ENCODE data around the gene PTPRN2.

PTPRN2 gene

DNA sequence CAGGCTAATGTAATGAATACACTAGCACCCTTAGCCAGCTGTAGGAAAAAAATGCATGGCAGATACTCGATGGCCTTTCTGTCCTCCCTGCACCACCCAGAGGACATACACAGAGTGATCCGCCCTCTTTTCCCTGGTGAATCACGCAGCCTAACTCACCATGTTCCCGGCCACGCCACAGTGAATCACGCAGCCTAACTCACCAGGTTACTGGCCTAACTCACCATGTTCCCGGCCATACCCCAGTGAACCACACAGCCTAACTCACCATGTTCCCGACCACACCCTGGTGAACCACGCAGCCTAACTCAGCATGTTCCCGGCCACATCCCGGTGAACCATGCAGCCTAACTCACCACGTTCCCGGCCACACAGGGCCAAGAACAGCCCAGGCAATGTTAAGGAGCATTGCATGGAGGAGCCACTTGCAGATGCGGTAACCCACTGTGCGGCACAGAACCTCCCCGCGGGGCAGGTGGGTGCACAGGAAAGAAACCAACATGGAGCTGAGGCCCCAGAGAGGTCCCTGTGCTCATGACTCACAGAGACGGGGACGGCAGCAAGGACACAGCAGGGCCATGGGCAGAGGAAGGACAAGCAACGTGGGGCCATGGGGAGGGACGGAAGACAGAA lies 742.3 kb downstream of the PTPRN2 start:
- no peak for DNase-seq (ENCODE audit: low spot score)

DNA sequence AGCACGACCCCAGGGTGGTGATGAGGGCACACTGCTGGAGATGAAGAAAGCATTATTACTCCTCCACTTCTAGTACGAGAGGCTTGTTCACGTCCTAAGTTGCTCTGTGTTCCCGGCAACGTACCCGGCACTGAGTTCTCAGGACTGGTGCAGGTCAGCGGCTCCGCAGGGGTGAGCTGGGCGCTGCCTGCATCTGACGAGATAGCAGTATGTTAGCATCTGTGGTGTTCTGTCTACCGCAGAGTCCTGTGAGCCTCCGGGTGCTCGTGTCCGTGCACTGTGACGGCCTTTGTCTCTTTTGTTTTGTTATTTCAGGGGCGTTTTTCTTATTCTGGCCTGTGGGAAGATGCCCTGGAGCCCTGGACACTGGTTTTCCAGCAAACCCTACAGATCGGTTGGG lies 743.0 kb downstream of the PTPRN2 start:
- DNase-seq (ENCODE audit: low spot score) = no peak

DNA sequence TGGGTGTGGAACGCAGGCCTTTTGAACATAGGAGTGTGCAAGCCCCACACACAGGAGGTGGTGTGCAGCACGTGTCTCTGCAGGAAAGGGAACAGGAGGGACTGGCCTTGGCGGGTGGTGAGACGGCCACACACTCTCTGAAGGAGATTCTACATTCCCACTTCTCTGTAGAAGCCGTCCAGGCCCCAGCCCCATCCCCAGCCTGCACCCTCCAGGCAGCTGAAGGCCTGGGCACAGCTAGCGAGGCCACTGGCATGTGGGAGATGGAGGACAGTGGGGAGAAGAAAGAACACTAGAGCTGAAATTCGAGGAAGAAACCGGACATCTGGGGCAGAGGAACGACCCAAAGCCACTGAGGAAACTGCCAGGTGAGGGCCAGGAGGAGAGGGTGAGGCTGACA lies 743.5 kb downstream of the PTPRN2 start:
- no peak for DNase-seq (ENCODE audit: low spot score)

DNA sequence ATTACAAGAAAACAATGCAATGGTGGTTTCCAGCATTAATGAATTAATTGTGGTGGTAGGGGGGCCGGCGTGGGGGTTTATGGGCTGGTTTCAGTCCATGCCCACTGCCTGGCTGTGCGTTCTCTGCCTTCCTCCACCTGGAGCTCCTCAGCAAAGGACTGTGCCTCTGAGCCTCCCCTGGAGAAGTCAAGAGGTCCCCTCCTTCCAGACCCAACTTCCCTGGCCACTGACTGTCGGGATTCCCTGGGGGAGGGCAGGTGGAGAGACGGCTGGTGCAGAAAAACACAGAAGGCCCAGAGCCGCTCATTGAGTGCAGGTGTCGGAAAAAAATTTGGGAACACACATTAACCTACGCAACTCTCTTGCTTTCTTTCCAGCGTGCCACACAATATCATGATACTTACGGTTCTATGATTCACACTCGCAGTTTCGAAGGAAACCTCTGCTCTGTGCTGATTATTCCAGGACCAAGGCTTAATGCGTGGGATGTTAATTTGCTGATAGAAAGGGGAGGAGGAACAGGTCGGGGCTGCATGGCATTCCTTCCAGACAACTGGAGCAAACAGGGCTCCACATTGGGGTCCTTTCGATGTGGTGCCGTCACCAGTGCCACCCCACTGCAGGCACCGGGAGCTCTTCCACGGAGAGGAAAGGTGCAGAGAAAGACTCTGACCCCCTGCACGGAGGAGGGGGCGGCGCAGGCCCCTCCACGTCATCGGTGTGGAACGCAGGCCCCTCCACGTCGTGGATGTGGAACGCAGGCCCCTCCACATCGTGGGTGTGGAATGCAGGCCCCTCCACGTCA lies 744.1 kb downstream of the PTPRN2 start:
- DNase-seq (ENCODE audit: low spot score) = no peak

DNA sequence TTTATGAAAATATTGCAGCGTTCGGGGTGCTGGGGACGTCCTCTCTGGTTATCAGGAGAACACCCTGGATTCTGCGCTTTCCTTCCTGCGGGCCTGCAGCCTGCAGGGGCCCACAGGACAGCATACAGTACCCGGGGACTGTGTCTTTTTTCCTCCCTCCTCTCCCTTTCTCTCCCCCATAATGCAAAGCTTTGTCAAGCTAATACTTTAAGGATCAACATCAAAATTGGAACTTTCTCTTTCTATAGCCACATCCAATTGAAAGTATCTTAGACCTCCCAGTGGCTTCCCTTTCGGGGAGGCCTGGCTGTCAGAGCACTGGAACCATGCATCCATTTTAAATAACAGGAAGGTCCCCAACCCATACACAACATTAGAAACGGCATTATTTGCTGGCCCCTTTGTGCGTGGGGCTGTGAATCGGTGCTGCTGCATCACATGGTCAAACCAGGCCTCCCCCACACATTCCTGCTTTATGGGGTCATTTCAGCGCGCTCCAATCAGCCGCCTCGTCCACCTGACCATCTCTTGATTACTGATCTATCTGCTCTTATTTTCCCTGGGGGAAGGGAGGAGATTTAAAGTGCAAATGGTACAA lies 745.8 kb downstream of the PTPRN2 start:
- no peak for DNase-seq (ENCODE audit: low spot score)

DNA sequence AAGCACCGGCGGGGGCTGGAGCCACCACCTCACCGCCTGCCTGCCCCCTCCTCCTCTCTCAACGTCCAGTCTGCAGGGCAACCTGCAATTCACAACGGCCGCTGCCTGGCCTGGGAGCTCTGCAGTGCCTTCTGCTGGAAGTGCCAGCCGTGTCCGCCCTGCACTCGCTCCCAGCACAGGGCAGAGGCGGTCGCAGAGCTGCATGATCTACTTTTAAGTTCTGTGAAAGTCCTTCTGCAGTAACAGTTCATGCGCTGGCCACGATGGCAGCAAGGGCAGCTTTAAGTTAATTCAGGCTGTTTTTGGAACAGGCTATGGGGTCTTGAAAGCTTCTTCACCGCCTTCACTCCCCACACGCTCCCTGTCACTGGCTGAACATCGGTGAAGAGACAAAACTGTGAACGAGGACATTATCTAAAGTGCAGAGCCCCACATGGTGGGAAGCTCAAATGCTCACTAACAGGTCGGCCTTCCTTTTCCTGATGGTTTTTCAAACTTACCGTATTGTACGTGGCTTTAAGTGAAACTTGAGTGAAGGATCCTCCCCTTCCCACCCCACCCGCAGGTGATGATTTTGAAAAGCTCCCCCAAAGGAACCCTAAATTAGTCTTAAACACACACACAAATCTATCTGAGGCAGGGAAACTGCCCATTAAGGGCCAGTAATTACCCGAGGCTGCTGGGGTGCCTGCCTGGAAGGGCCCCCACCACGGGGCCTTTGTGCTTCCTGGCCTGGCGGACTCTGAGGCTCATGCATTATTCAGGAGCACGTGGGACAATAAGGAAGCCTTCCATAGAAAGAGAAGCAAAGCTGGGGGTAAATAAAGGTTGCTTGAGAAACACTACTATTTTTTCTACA lies 746.5 kb downstream of the PTPRN2 start:
- no peak for DNase-seq (ENCODE audit: low spot score)

DNA sequence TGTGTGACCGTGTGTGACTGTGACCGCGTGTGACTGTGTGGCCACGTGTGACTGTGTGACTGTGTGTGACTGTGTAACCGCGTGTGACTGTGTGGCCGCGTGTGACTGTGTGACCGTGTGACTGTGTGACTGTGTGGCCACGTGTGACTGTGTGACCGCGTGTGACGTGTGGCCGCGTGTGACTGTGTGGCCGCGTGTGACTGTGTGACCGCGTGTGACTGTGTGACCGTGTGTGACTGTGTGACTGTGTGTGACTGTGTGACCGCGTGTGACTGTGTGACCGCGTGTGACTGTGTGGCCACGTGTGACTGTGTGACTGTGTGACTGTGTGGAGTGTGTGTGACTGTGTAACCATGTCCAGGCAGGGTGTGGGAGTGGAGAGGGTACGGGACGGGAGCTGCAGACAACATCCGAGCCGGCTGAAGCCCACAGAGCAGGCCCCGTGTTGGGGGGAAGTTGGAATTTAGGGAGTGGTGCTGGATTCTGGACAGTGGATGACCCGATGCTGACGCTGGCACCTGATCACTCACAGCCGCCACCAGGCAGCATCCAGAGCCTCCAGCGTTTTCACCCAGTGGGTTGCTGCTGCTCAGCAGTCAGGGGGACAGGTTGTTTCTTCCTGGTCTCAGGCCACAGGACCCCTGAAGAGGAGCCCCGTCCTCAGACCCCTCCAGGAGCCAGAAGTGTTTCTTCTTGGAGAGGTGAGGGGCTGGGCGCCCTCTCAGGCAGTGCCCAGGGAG lies 747.3 kb downstream of the PTPRN2 start:
- no peak for DNase-seq (ENCODE audit: low spot score)

DNA sequence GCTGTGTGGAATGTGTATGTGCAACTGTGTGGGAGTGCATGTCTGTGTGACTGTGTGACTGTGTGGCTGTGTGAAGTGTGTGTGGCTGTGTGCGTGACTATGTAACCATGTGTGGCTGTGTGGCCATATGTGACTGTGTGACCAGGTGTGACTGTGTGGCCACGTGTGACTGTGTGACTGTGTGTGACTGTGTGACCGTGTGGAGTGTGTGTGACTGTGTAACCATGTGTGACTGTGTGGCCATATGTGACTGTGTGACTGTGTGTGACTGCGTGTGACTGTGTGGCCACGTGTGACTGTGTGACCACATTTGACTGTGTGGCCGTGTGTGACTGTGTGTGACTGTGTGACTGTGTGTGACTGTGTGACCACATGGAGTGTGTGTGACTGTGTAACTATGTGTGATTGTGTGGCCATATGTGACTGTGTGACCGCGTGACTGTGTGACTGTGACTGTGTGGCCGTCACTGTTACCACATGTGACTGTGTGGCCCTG lies 747.9 kb downstream of the PTPRN2 start:
- DNase-seq (ENCODE audit: low spot score) = no peak

DNA sequence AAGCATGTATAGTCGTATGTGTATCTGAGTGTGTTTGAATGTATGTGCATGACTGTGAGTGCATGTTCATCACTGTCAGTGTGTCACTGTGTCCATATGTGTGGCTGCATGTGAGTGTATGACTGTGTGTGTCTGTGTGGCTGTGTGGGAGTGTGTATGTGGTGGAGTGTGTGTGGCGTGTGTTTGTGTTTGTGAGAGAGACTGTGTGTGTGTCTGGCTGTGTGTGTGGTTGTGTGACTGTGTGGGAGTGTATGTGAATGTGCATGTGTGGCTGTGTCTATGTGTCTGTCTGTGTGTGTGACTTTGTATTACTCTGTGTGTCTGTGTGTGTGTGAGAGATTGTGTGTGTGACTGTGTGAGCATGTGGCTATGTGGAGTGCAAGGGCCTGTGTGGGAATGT lies 748.4 kb downstream of the PTPRN2 start:
- no peak for DNase-seq (ENCODE audit: low spot score)

DNA sequence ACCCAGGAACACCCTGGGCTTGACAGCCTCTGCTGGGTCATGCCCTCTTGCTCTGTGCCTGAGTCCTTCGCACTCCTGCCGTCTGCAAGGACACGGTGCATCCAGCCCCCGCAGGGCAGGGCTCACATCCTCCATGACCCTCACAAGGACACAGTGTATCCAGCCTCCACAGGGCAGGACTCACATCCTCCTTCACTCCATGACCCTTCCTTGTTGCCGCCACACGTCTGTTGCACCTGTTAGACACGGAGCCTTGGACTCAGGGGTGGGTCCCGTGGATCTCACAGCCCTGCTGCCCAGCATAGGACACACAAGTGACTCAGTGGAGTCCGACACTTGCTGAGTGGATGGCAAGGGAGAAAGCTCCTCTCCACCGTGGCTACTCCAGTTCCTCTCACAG lies 750.1 kb downstream of the PTPRN2 start:
- no peak for DNase-seq (ENCODE audit: low spot score)

DNA sequence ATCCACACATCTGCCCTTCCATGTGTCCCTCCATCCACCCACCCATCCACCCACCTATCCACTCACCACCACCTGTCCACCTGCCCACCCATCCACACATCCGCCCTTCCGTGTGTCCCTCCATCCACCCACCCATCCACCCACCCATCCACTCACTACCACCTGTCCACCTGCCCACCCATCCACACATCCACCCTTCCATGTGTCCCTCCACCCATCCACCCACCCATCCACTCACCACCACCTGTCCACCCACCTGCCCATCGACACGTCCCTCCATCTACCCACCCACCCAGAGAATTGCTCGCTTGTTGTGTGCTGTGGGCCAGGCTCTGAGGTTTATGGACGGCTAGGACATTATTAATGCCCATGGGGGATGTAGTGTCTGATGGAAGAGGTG lies 750.6 kb downstream of the PTPRN2 start:
- DNase-seq (ENCODE audit: low spot score) = no peak

DNA sequence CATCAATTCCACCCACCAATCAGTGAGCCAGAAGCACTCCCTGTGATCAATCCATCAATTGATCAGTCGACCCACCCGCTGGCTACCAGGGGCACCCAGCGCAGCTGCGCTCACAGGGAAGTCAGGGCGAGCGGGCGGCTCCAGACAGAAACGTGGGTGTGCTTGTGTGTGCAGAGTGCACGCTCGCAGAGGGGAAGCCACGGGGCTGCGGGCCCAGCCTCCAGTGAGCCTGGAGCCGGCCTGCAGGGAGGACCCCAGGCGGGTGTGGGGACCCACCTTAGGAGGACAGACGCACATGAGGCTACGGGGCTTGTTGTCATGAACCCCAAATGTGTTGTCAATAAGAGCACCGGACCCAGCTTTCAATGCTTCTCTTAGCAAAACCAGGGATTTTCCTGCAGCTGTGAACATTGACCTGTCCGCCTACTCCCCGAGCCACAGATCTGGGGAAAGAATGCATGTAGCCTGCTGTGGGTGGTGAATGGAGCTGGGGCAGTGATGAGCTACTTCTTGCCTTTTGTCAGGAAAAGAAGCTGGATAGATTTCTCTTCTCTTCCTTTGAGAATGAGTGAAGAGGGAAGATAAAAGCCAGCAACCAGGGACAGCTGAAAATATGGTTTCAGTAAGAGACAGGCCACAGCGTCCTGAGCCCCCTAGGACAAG lies 753.0 kb downstream of the PTPRN2 start:
- DNase-seq (ENCODE audit: low spot score) = no peak

DNA sequence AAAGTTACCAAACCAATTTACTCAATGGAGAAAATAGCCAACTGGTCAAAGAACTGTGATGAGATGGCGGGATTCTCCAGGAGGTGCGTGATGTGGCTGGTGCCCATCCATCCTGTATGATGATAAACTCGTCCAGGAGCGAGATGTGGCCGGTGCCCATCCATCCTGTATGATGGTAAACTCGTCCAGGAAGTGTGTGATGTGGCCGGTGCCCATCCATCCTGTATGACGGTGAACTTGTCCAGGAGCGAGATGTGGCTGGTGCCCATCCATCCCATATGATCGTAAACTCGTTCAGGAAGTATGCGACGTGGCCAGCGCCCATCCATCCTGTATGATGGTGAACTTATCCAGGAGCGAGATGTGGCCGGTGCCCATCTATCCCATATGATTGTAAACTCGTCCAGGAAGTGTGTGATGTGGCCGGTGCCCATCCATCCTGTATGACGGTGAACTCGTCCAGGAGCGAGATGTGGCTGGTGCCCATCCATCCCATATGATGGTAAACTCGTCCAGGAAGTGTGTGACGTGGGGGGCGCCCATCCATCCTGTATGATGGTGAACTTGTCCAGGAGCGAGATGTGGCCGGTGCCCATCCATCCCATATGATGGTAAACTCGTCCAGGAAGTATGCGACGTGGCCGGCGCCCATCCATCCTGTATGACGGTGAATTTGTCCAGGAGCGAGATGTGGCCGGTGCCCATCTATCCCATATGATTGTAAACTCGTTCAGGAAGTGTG lies 754.6 kb downstream of the PTPRN2 start:
- no peak for DNase-seq (ENCODE audit: low spot score)

DNA sequence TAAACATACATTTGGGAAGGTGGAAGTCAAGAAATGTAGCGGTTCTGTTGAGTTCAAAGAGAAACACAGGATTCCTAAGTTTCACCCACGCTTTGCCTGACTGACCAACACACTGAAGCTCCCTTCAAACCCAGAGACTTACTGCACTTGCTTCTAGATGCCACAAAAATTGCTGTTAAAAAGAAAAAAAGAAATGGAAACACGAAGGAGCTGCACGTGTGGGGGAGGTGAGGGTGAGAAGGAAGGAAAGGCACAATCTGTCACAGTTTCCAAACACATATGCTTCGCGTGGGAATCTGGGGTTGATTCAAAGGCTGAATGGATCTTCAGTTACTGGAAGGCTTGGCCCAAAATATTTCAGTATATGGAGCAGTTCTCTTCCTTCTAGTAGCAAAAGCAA lies 755.2 kb downstream of the PTPRN2 start:
- DNase-seq (ENCODE audit: low spot score) = no peak

DNA sequence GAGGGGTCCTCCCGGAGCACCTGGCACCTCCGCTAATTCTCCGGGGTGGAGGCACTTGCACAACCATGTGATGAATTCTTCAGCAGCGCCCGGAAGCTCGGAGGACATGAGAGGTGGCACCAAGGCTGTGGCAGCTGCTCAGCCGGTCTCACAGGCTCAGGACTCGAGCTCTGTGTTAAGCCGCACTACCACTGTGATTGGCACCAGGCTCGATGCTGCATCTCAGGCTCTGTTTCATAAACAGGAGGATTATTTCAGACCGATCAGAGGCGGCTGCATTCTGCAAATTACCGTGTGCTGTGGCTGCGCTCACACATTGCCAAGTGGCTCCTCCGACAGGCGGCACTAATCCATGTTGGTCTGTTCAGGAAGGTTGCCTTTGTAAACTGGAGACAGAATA lies 755.6 kb downstream of the PTPRN2 start:
- no peak for DNase-seq (ENCODE audit: low spot score)

DNA sequence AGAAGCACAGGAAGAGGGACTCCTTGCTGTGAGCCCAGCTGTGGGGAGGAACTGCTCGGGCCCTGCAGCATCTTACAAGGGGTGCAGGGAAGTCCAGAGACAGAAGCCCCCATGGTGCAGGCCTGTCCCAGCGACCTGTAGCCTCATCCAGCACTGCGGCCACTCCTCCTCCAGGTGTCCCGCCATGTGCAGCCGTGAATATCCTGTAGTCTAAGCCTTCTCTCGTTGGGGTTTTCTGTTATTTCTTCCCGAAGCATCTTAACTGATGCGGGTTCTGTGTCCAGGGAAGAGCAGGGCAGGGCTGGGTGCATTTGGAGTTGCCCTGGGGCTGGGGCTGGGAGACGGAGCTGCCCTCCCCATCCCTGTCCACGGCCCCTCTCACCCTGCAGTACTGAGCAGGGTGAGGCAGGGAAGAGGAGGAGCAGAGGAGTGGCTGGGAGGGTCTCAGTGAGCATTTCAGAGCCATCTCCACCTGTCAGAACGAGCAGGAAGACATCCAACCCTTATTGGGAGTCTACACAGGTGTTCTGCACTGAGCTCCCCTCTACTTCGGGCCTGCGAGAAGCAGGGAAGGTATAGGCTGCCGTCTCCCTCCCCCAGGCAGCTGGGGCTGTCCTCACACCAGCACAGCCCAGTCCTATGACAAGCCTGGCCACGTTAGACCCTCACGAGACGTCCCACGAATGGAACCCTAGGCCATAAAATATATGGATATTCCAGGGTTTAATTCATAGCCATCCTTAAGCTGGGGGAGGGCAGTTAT lies 756.3 kb downstream of the PTPRN2 start:
- DNase-seq (ENCODE audit: low spot score) = no peak

DNA sequence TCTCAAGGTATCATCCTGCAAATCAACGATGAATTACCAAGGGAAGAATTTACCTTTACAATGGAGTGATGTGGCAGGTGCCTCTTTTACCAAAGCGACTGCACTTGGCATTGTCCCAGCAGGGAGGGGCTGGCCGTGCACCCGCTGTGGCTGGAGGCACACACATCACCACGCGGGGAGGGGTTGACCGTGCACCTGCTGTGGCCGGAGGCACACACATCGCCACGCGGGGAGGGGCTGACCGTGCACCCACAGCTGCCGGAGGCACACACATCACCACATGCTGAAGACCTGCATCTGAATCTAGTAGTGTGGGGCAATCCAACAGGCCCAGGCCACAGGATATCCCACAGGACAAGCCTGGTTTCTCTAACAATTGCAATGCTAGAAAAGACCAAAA lies 757.3 kb downstream of the PTPRN2 start:
- no peak for DNase-seq (ENCODE audit: low spot score)

DNA sequence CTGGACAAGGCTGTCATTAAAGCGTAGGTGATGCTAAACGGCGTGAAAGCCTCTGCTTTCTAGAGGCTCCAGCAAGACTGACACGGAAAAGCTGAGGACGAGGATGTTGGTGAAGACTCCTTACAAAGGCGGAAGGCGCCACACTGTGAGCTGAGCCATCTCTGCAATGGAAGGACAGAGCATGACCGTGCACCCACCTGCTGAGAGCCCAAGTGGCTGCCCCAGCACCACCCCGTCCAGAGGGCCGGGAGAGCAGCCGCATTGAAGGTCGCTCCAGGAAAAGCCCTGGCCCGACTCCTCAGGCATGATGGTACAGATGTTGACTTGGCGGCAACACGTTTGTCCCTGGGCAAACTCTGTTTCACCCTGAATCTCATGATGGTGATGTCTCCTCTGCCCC lies 758.1 kb downstream of the PTPRN2 start:
- DNase-seq (ENCODE audit: low spot score) = no peak

DNA sequence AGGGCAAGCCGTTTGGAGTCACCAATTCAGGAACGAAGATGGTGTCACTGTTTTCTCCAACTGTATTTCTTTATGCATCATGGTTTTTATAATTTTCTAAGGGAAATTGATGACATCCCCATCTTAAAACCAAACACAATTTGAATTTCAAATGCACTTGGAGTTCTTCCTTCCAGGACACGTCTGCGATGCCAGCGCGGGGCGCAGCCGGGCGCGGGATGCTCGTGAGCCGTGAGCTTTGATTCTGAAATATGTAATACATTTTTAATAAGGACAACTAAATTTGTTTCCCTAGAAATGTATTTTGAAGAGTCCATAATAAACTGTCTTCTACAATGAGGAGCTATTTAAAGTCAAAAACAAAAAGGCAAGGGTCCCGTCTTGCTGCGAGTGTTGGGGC lies 758.7 kb downstream of the PTPRN2 start:
- no peak for DNase-seq (ENCODE audit: low spot score)

DNA sequence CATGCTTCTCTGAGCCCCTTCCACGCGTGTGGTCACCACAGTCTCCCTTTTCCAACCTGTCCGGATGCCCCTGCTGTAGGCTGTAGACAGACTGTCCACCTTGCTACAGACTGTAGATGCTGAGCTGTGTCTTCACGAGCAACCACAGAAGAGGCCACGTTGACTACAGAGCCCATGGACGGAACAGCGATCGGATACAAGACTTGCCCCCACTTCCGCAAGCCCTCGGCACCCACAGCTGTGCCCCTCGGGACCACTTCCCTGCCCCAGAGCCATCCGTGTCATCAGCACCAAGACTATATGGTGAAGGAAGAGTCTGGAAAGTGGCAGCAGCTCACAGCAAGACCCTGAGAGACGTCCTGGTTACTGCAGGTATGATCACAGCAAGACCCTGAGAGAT lies 759.4 kb downstream of the PTPRN2 start:
- no peak for DNase-seq (ENCODE audit: low spot score)
